Endothelial cell of umbilical vein (primary cell): ENCODE data around the gene RFLNA. TPM values are rescaled to one million over a fixed set of nuclear protein-coding genes. Genes with fewer than 3 reads are reported as not detected.
A peak's percentile ranks its signal among the peaks of the same experiment; 100 is the strongest.

ENCODE experiments used
- BruUV-seq: library from RNA; stranded (reverse); fragments of 400-500 nt; replicated peaks from 2 replicates; lab custom pipeline; 2021; lab: Mats Ljungman, UMichigan
- CTCF ChIA-PET: fragments of 300-600, 350-600 bp; sonication (Branson Sonifier 250); formaldehyde crosslinking; loops from one replicate; lab custom pipeline; 2021; ENCODE audit warnings: antibody characterized with exemption, inconsistent platforms; lab: Charles Lee
- POLR2A ChIA-PET: fragments of 300-600, 350-600 bp; sonication (Branson Sonifier 250); formaldehyde crosslinking; loops from one replicate; lab custom pipeline; 2021; ENCODE audit warnings: antibody characterized with exemption, inconsistent platforms; lab: Charles Lee
- DNase-seq: peaks from one replicate; pipeline ENCODE4 v3.0.0-alpha.2; 2011; ENCODE audit warnings: low read depth, low spot score
- FAIRE-seq: peaks from 2 replicates; lab custom pipeline; 2011; peaks lifted over from hg19 to GRCh38; lab: Jason Lieb, UNC
- H2AFZ ChIP-seq: 2 replicates; pipeline ENCODE4 v1.6.0; 2012; ENCODE audit warnings: low read depth, low read length, control low read depth, inconsistent platforms
- H3K27ac ChIP-seq: 2 replicates; pipeline ENCODE4 v1.5.1; 2011; ENCODE audit warnings: low read depth, mild to moderate bottlenecking, control low read depth, low read length, moderate library complexity; ENCODE audit not compliant: insufficient read depth
- H3K27me3 ChIP-seq, 2 experiments: 2 replicates each; pipeline versions ENCODE4 v1.6.0 to v1.6.1; 2011; ENCODE audit warnings: low read length in 2 of 2, mixed read lengths in 1 of 2; ENCODE audit not compliant: control insufficient read depth in 2 of 2, insufficient read depth in 2 of 2
- H3K36me3 ChIP-seq, 2 experiments: 2 replicates in 1 of 2; 3 replicates in 1 of 2; pipeline ENCODE4 v1.5.1; 2011; ENCODE audit warnings: low read length in 2 of 2, mild to moderate bottlenecking in 1 of 2, moderate library complexity in 1 of 2; ENCODE audit not compliant: control insufficient read depth in 2 of 2, insufficient read depth in 2 of 2; ENCODE audit errors: extremely low read depth in 1 of 2
- H3K4me1 ChIP-seq: 3 replicates; pipeline ENCODE4 v1.5.1; 2011; ENCODE audit warnings: mild to moderate bottlenecking, low read length; ENCODE audit not compliant: control insufficient read depth, insufficient read depth; ENCODE audit errors: extremely low read depth
- H3K4me2 ChIP-seq: 2 replicates; pipeline ENCODE4 v1.6.1; 2011; ENCODE audit warnings: low read length, control low read depth, mixed read lengths; ENCODE audit not compliant: insufficient read depth
- H3K4me3 ChIP-seq, 3 experiments: fragments of 200-600 bp in 1 of 3; sonication (generic), shearing (Covaris generic) in 1 of 3; replicated peaks in 1 of 3; 2 replicates each; pipeline ENCODE4 v1.5.1; 2011 to 2016; ENCODE audit warnings: control low read depth in 3 of 3, low read length in 3 of 3, mild to moderate bottlenecking in 2 of 3, inconsistent platforms in 1 of 3, low read depth in 1 of 3, moderate library complexity in 1 of 3; ENCODE audit not compliant: insufficient read depth in 1 of 3
- H3K79me2 ChIP-seq: 2 replicates; pipeline ENCODE4 v1.6.0; 2012; ENCODE audit warnings: low read length, inconsistent platforms; ENCODE audit not compliant: control insufficient read depth, insufficient read depth
- H3K9ac ChIP-seq: replicated peaks from 2 replicates; pipeline ENCODE3; 2011; ENCODE audit warnings: low read length, control low read depth; ENCODE audit not compliant: insufficient read depth; ENCODE audit errors: extremely low read depth
- H3K9me1 ChIP-seq: replicated peaks from 3 replicates; pipeline ENCODE4 v1.6.0; 2011; ENCODE audit warnings: mild to moderate bottlenecking, low read length; ENCODE audit not compliant: control insufficient read depth, insufficient read depth; ENCODE audit errors: extremely low read depth
- H3K9me3 ChIP-seq: replicated peaks from 2 replicates; pipeline ENCODE4 v1.5.1; 2012; ENCODE audit warnings: low read length, inconsistent platforms; ENCODE audit not compliant: control insufficient read depth, insufficient read depth
- H4K20me1 ChIP-seq: replicated peaks from 2 replicates; pipeline ENCODE3; 2011; ENCODE audit warnings: mild to moderate bottlenecking, low read length; ENCODE audit not compliant: control insufficient read depth, insufficient read depth; ENCODE audit errors: extremely low read depth
- EZH2 ChIP-seq: IDR thresholded peaks from 2 replicates; pipeline ENCODE4 v1.6.1; 2012; ENCODE audit warnings: borderline replicate concordance, low read depth, mild to moderate bottlenecking, moderate library complexity, low read length, inconsistent platforms; ENCODE audit not compliant: severe bottlenecking
- FOS ChIP-seq: IDR thresholded peaks from 2 replicates; pipeline ENCODE4 v1.6.1; 2011; ENCODE audit warnings: mild to moderate bottlenecking, low read length, moderate library complexity, borderline replicate concordance; ENCODE audit not compliant: insufficient read depth
- GATA2 ChIP-seq: IDR thresholded peaks from 2 replicates; pipeline ENCODE4 v1.7.0; 2011; ENCODE audit warnings: low read depth, mild to moderate bottlenecking, moderate library complexity, mixed read lengths, low read length; ENCODE audit not compliant: insufficient read length, insufficient read depth
- JUN ChIP-seq: IDR thresholded peaks from 2 replicates; pipeline ENCODE4 v1.6.1; 2011; ENCODE audit warnings: borderline replicate concordance, low read depth; ENCODE audit not compliant: insufficient read length, insufficient read depth
- MAX ChIP-seq: IDR thresholded peaks from 2 replicates; pipeline ENCODE4 v1.6.1; 2011; ENCODE audit not compliant: insufficient read depth, insufficient read length
- MYC ChIP-seq: IDR thresholded peaks from one replicate; pipeline ENCODE4 v1.6.1; 2011; ENCODE audit warnings: mild to moderate bottlenecking, low read depth, low read length
- POLR2A ChIP-seq: IDR thresholded peaks from 2 replicates; pipeline ENCODE4 v1.6.1; 2012; ENCODE audit warnings: low read depth, mild to moderate bottlenecking, control low read depth, low read length
- POLR2AphosphoS5 ChIP-seq: IDR thresholded peaks from 2 replicates; pipeline ENCODE4 v1.6.1; 2012; ENCODE audit warnings: low read depth, mild to moderate bottlenecking, control low read depth, low read length, moderate library complexity; ENCODE audit not compliant: insufficient read depth
- dilution Hi-C: fragments of 300-500 bp; cut with MboI; formaldehyde crosslinking; loops from one replicate; pipeline ENCODE4 v1.15.0; 2019; ENCODE audit warnings: low sequenced_read_pairs; ENCODE audit not compliant: extremely low pct_ligation_motif_present
- intact Hi-C: fragments of 100-400 bp; cut with micrococcal nuclease; formaldehyde crosslinking; loops from one replicate; pipeline ENCODE4 v1.10.0; 2022
- polyA plus RNA-seq, 4 experiments: library from polyadenylated mRNA; depleted of rRNA in 3 of 4; stranded (reverse) in 3 of 4; unstranded in 1 of 4; fragments of >200 nt; gene quantifications; 2 replicates each; pipeline versions ENCODE4 v1.2.1 to v1.2.3, GENCODE V29; 2011 to 2012; ENCODE audit warnings: missing spikeins in 1 of 4
- total RNA-seq: library from RNA; stranded (reverse); gene quantifications from 2 replicates; pipeline ENCODE4 v1.2.3, GENCODE V29; 2021
- TF ChIP-seq, protein P1 (sequence below), 2 donors: IDR thresholded peaks; 1 replicate in 1 of 2; 2 replicates in 1 of 2; pipeline ENCODE4 v1.5.1; 2011; ENCODE audit warnings: low read length in 2 of 2, mild to moderate bottlenecking in 2 of 2, moderate library complexity in 2 of 2, control low read depth in 1 of 2, inconsistent platforms in 1 of 2, low read depth in 1 of 2; ENCODE audit not compliant: insufficient read depth in 1 of 2; ENCODE audit errors: extremely low read depth in 1 of 2

RFLNA gene
- total and polyA plus RNA-seq, 2 donors (not counting 3 experiments of a cell fraction or from before 2014, with no cell fraction given), result 19.7 to 24.5 TPM

DNA sequence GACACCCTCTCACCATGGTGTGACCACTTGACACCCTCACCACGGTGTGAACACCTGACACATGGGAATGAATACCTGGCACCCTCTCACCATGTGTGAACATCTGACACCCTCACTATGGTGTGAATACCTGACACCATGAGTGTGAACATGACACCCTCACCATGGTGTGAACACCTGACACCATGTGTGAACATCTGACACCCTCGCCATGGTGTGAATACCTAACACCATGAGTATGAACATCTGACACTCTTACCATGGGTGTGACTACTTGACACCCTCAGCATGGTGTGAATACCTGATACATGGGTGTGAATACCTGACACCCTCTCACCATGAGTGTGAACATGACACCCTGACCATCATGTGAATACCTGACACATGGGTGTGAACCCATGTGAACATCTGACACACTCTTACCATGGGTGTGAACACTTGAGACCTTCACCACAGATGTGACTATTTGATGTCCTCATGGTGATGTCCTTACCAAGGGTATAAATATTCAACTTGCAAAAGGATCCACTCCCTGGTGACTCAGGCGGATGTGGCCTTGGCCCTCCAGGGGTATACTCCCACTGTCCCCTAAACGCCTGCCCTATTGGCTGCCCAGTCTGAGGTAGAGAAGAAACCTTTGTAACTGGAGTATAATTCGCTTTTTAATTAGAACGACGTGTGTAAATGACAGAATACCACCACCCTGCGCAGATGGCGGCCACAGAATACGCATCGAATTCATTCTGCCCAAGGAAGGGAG lies 29.1 kb downstream of the RFLNA start:
- BruUV-seq, result no TSS peak
- TF ChIP-seq JUN (no peak), GATA2 (no peak), MAX (peak; percentile 10), MYC (no peak), FOS (no peak), POLR2A (peak; percentile 29), POLR2AphosphoS5 (peak; percentile 8), EZH2 (no peak)
- TF ChIP-seq, protein P1, sequence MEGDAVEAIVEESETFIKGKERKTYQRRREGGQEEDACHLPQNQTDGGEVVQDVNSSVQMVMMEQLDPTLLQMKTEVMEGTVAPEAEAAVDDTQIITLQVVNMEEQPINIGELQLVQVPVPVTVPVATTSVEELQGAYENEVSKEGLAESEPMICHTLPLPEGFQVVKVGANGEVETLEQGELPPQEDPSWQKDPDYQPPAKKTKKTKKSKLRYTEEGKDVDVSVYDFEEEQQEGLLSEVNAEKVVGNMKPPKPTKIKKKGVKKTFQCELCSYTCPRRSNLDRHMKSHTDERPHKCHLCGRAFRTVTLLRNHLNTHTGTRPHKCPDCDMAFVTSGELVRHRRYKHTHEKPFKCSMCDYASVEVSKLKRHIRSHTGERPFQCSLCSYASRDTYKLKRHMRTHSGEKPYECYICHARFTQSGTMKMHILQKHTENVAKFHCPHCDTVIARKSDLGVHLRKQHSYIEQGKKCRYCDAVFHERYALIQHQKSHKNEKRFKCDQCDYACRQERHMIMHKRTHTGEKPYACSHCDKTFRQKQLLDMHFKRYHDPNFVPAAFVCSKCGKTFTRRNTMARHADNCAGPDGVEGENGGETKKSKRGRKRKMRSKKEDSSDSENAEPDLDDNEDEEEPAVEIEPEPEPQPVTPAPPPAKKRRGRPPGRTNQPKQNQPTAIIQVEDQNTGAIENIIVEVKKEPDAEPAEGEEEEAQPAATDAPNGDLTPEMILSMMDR (IDR thresholded peaks at IDR 0.05; ENCODE audit: extremely low read depth in 1 of 2, insufficient read depth in 1 of 2, low read depth in 1 of 2, low read length in 2 of 2), result no peak
- CTCF ChIA-PET, result no interaction called here

More for the DNA sequence above, 29.1 kb downstream of the RFLNA start:
- Histone ChIP-seq H3K9me1 (no peaks in the 10 kb centered on the region), H3K9me3 (peaks cover 11% of the 10 kb centered on the region), H3K4me2 (no peak overlapping the region), H3K9ac (no peak overlapping the region), H3K36me3 (peaks cover 21 to 26% of the 10 kb centered on the region in 2 experiments), H3K4me1 (no peaks in the 10 kb centered on the region), H2AFZ (no peak overlapping the region), H3K27ac (no peak overlapping the region), H3K27me3 (no peaks in the 10 kb centered on the region), H4K20me1 (no peaks in the 10 kb centered on the region), H3K4me3 (no peak overlapping the region), H3K79me2 (no peaks in the 10 kb centered on the region)
- DNase-seq, result no peak
- POLR2A ChIA-PET, result no interaction called here
- no peak for FAIRE-seq
- dilution Hi-C loops (no loop called here), intact Hi-C loops (loop anchor here (10.0 kb wide), 1 partner anchor 451 kb away; no protein-coding TSS in a partner anchor)
